ENCODE measurements around the gene CCIN.

Gene CCIN

GRCh38 chr9:36135741-36136271 lies 33.4 kb upstream of the CCIN start:
- no peak for TF ChIP-seq CTCF (IDR thresholded peaks at IDR 0.05; ENCODE audit: low read length, missing control alignments)
- peak overlapping the region; percentile 63 for H3K4me3 ChIP-seq (replicated peaks; ENCODE audit: low read depth, low read length)
- DNase-seq (ENCODE audit: low read depth): no peak

GRCh38 chr9:36136272-36136893 lies 32.8 kb upstream of the CCIN start, which contains the start of gene GLIPR2:
Gene GLIPR2, plus strand, starts transcription at chr9:36136733. Its CDS starts 46 bp downstream, at chr9:36136779.
- TF ChIP-seq CTCF (IDR thresholded peaks at IDR 0.05; ENCODE audit: low read length, missing control alignments): no peak
- peak; percentile 70 for DNase-seq (ENCODE audit: low read depth)
- peak within 1 kb of the TSS; percentile 63 for H3K4me3 ChIP-seq (replicated peaks; ENCODE audit: low read depth, low read length)

- TF ChIP-seq CTCF (IDR thresholded peaks at IDR 0.05; ENCODE audit: low read length, missing control alignments): no peak
- no peak for DNase-seq (ENCODE audit: low read depth)
These were observed 32.2 kb upstream of the CCIN start for GRCh38 chr9:36136894-36137391.

GRCh38 chr9:36137392-36138004 lies 31.7 kb upstream of the CCIN start:
- no peak for TF ChIP-seq CTCF (IDR thresholded peaks at IDR 0.05; ENCODE audit: low read length, missing control alignments)
- H3K4me3 ChIP-seq (replicated peaks; ENCODE audit: low read depth, low read length): peak overlapping the region; percentile 63
- DNase-seq (ENCODE audit: low read depth): peak; percentile 25

More at GRCh38 chr9:36136894-36137391, 32.2 kb upstream of the CCIN start:
- H3K4me3 ChIP-seq (replicated peaks; ENCODE audit: low read depth, low read length): peak overlapping the region; percentile 63

GRCh38 chr9:36138496-36138895 lies 30.7 kb upstream of the CCIN start:
- DNase-seq (ENCODE audit: low read depth): no peak
- TF ChIP-seq CTCF (IDR thresholded peaks at IDR 0.05; ENCODE audit: low read length, missing control alignments): no peak
- no peak overlapping the region for H3K4me3 ChIP-seq (replicated peaks; ENCODE audit: low read depth, low read length)

GRCh38 chr9:36138901-36139300 lies 30.3 kb upstream of the CCIN start:
- TF ChIP-seq CTCF (IDR thresholded peaks at IDR 0.05; ENCODE audit: low read length, missing control alignments): no peak
- H3K4me3 ChIP-seq (replicated peaks; ENCODE audit: low read depth, low read length): no peak overlapping the region
- no peak for DNase-seq (ENCODE audit: low read depth)

Data from fibroblast of pulmonary artery (primary cell).